Right cardiac atrium (tissue), 5 donors: Measurements from ENCODE around the gene APP. TPM values are rescaled to one million over a fixed set of nuclear protein-coding genes. Genes with fewer than 3 reads are reported as not detected.

Experiments used
- ATAC-seq, 2 donors: fragments of 200-7000 bp; cut with Tn5 transposase; one replicate each; pipeline versions ENCODE4 v1.8.0 to v1.9.1; 2020; ENCODE audit warnings: moderate library complexity in 2 of 2, mild to moderate bottlenecking in 1 of 2
- DNase-seq, 3 donors: peaks; one replicate each; pipeline ENCODE4 v3.0.0-alpha.2; 2020
- H3K27ac ChIP-seq: one replicate; pipeline ENCODE4 v1.5.1; 2013; ENCODE audit warnings: mild to moderate bottlenecking, low read length, control low read depth, moderate library complexity
- H3K27me3 ChIP-seq: one replicate; pipeline ENCODE4 v1.6.1; 2013; ENCODE audit not compliant: control insufficient read depth, insufficient read depth
- H3K4me1 ChIP-seq: one replicate; pipeline ENCODE4 v1.6.1; 2013; ENCODE audit warnings: low read length; ENCODE audit not compliant: control insufficient read depth, insufficient read depth
- H3K4me3 ChIP-seq: one replicate; pipeline ENCODE4 v1.5.1; 2013; ENCODE audit warnings: low read length, control low read depth
- H3K9me3 ChIP-seq: one replicate; pipeline ENCODE4 v1.6.1; 2013; ENCODE audit warnings: low read length; ENCODE audit not compliant: control insufficient read depth
- WGBS: extraction: QIAGEN DNeasy Blood & Tissue Kit; methylation state at CpG from one replicate; pipeline ENCODE4 v1.1.7; 2013; 5-methylcytosine and 5-hydroxymethylcytosine counted together
- intact Hi-C, 4 donors: fragments of 100-400 bp; cut with DNase I; formaldehyde crosslinking; loops; one replicate each; pipeline versions ENCODE4 v1.11.0 to v1.14.0; 2022 to 2023
- long read RNA-seq, 4 donors: library from polyadenylated mRNA; unstranded; transcript quantifications; one replicate each; pipeline ENCODE4 v2.0.0, GENCODE V29; 2020 to 2021
- polyA plus RNA-seq: library from polyadenylated mRNA; stranded (reverse); fragments of 200-250 nt; gene quantifications from one replicate; pipeline ENCODE4 v1.2.3, GENCODE V29; 2013
- total RNA-seq, 4 donors: library from RNA; stranded (reverse); fragmentation: NEBNext Ultra II Directional; extraction: Animal tissue kit (Norgen Biotek cat#: 25700); gene quantifications; one replicate each; pipeline ENCODE4 v1.2.1, GENCODE V29; 2021
- donor health status: healthy with polysubstance abuse.
- donor health status: DM: no; HTN: yes; CAD: no.
- donor health status: DM: no; HTN: no; CAD: no.
- donor health status: DM: no; HTN: yes; CAD: no; lungs with severe emphysema.
- donor health status: DM: yes; HTN: yes; CAD: no.

APP gene
- total RNA-seq (100 to 1,000 TPM; 433 to 535 (median 472) TPM), polyA plus RNA-seq (277 TPM)
- long read RNA-seq, donor 1, transcript APP-201 (18 exons, 3,467 nt): major isoform, 29 of 73 reads
- long read RNA-seq, donor 1, transcript APP-204 (17 exons, 3,543 nt): minor isoform, 10 of 73 reads
- long read RNA-seq, donor 1, partial matches to known transcripts: 22 of 73 reads
- long read RNA-seq, donor 1, other reads (novel, unspliced or antisense): 9 of 73 reads
- long read RNA-seq, donor 2, transcript APP-201 (18 exons, 3,467 nt): major isoform, 5 of 37 reads
- long read RNA-seq, donor 2, partial matches to known transcripts: 7 of 37 reads
- long read RNA-seq, donor 2, other reads (novel, unspliced or antisense): 22 of 37 reads
- long read RNA-seq, donor 3, transcript APP-204 (17 exons, 3,543 nt): minor isoform, 26 of 141 reads
- long read RNA-seq, donor 3, transcript APP-201 (18 exons, 3,467 nt): major isoform, 67 of 141 reads
- long read RNA-seq, donor 3, partial matches to known transcripts: 27 of 141 reads
- long read RNA-seq, donor 3, other reads (novel, unspliced or antisense): 13 of 141 reads
- long read RNA-seq, donor 4, partial matches to known transcripts: 8 of 24 reads
- long read RNA-seq, donor 4, other reads (novel, unspliced or antisense): 9 of 24 reads

DNA sequence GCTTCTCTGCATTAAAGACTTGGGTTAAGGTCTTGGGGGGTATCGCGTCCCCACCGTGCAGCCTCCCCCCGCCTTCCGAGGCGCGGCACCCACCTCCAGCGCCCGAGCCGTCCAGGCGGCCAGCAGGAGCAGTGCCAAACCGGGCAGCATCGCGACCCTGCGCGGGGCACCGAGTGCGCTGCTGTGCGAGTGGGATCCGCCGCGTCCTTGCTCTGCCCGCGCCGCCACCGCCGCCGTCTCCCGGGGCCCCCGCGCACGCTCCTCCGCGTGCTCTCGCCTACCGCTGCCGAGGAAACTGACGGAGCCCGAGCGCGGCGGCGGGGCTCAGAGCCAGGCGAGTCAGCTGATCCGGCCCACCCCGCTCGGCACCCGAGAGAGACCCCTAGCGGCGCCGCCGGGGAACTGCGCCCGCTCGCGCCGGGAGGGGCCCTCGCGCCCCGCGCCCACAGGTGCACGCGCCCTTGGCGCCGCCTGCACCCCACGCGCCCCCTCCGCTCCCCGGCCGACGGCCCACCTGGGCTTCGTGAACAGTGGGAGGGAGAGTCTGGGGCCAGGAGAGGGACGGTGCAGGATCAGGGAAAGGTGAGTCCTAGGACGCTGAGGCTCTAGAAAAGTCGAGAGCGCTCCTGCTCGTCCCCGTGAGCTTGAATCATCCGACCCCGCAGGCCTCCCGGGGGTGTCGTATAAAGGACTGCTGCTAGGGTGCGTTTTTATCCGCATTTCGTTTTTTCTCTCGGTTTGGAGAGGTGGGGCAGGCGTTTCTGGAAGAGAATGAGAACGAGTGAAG, at the start of gene APP:
Gene APP, minus strand, starts transcription at position 300 of the 787 bp plus-strand sequence. Its CDS starts 150 bp downstream, at position 150.
- intact Hi-C loops: loop anchor here in 2 of 4 donors (2.0 to 5.0 kb wide), 3 partner anchors 274 to 288 kb away; no protein-coding TSS in a partner anchor
- peak within 1 kb of the TSS; percentile 62 for H3K4me3 ChIP-seq
- peak within 1 kb of the TSS; percentile 33 for H3K27ac ChIP-seq
- ATAC-seq (peak; percentile 90 to 91), DNase-seq (peak; percentile 87 to 96 (median 95))
- H3K9me3 ChIP-seq: no peaks in the 10 kb centered on the region
- WGBS: under 1% methylated on average over 88 of the region's 88 CpGs
- peaks cover 2% of the 10 kb centered on the region for H3K4me1 ChIP-seq
- no peaks in the 10 kb centered on the region for H3K27me3 ChIP-seq

GRCh38 chr21:26212220-26212619, 41.6 kb upstream of the APP start:
- DNase-seq: no peak
- intact Hi-C loops: no loop called here
- ATAC-seq: no peak

GRCh38 chr21:26210614-26211013, 40.0 kb upstream of the APP start:
- WGBS: 86% methylated on average over 3 of the region's 3 CpGs
- Histone ChIP-seq H3K4me1 (no peaks in the 10 kb centered on the region), H3K4me3 (no peak overlapping the region), H3K9me3 (no peaks in the 10 kb centered on the region), H3K27me3 (no peaks in the 10 kb centered on the region), H3K27ac (no peak overlapping the region)
- DNase-seq (no peak), ATAC-seq (no peak)
- intact Hi-C loops: no loop called here

More at GRCh38 chr21:26212220-26212619, 41.6 kb upstream of the APP start:
- Histone ChIP-seq H3K27me3 (no peaks in the 10 kb centered on the region), H3K4me1 (no peaks in the 10 kb centered on the region), H3K27ac (no peak overlapping the region), H3K9me3 (no peaks in the 10 kb centered on the region), H3K4me3 (no peak overlapping the region)
- 82% methylated on average over 9 of the region's 9 CpGs for WGBS

DNA sequence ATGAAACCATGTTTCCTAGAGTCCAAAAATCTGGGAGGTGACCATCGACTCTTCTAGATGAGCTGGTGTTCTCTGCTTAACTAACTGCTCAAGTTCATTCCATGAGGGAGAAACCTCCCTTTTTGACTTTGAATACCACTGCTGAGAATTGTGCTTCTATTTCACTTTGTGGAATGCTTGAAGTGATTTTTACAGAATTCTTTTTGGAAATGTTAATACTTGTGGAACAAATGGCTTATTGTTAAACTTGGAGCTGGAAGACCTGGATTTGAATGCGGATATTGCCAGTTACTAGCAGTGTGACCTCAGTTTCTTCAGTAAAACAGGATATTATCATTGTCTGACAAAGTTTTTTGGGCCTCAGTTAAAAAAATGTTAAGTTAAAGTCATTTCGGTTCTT, 36.5 kb upstream of the APP start:
- intact Hi-C loops: no loop called here
- DNase-seq (no peak), ATAC-seq (no peak)
- no peak overlapping the region for H3K4me3 ChIP-seq
- H3K9me3 ChIP-seq: no peaks in the 10 kb centered on the region
- no peaks in the 10 kb centered on the region for H3K27me3 ChIP-seq
- 63% methylated on average over 3 of the region's 3 CpGs for WGBS
- H3K27ac ChIP-seq: no peak overlapping the region
- H3K4me1 ChIP-seq: no peaks in the 10 kb centered on the region

DNA sequence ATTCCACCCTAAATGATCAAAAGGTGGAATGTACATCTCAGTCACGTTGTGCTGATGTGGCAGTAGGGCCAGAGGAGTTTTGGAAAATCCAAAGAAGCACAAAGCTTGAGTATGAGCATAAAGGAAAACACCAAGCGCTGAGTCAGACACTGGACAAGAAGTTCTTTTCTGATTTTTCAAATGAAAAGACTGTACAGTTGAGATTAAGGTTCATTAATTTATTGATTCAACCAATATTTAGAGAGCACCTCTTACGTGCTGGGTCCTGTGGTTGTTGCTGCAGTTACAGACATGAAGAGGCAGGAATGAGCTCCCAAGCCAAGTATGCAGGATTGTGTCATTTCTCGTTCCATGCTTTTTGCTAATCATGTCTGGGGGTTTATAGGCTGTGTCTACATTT, 28.9 kb upstream of the APP start:
- DNase-seq (no peak), ATAC-seq (no peak)
- Histone ChIP-seq H3K27ac (no peak overlapping the region), H3K9me3 (no peaks in the 10 kb centered on the region), H3K4me3 (no peak overlapping the region), H3K4me1 (no peaks in the 10 kb centered on the region), H3K27me3 (no peaks in the 10 kb centered on the region)
- intact Hi-C loops: no loop called here
- 77% methylated on average over 4 of the region's 4 CpGs for WGBS

GRCh38 chr21:26195708-26196107, 25.1 kb upstream of the APP start:
- Histone ChIP-seq H3K9me3 (no peaks in the 10 kb centered on the region), H3K4me3 (no peak overlapping the region), H3K4me1 (no peaks in the 10 kb centered on the region), H3K27me3 (no peaks in the 10 kb centered on the region), H3K27ac (no peak overlapping the region)
- DNase-seq: no peak
- intact Hi-C loops: no loop called here
- ATAC-seq: no peak
- 89% methylated on average over 4 of the region's 4 CpGs for WGBS

DNA sequence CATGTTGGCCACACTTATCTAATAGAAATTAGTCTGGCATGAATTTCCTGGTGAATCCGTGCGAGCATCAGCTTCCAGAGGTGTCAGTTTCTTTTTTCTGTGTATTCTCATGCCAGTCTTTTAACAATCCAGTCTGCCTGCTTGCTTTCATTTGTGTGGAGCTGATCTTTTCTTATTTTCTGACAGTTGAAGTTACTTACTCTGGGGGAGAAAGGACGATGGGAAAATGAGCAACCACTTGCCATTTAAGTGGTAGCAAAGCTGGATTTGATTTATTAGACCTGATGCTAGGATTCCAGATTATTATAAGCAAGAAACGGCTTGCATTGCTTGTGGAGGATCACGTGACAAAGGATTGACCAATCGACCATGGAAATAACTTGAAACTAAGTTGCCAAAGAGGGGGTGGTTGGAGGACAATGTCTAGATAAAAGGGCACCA, 24.3 kb upstream of the APP start:
- ATAC-seq (no peak), DNase-seq (no peak)
- H3K4me3 ChIP-seq: no peak overlapping the region
- no peaks in the 10 kb centered on the region for H3K9me3 ChIP-seq
- H3K4me1 ChIP-seq: no peaks in the 10 kb centered on the region
- intact Hi-C loops: no loop called here
- no peaks in the 10 kb centered on the region for H3K27me3 ChIP-seq
- WGBS: 57% methylated on average over 6 of the region's 6 CpGs
- H3K27ac ChIP-seq: no peak overlapping the region

- H3K4me3 ChIP-seq: no peak overlapping the region
- H3K27me3 ChIP-seq: no peaks in the 10 kb centered on the region
- 92% methylated on average over 3 of the region's 3 CpGs for WGBS
- H3K4me1 ChIP-seq: no peaks in the 10 kb centered on the region
- no peak for ATAC-seq
- no peaks in the 10 kb centered on the region for H3K9me3 ChIP-seq
- DNase-seq: no peak
- intact Hi-C loops: no loop called here
- no peak overlapping the region for H3K27ac ChIP-seq
Observed at GRCh38 chr21:26194326-26194725, 23.8 kb upstream of the APP start.

- Histone ChIP-seq H3K27me3 (no peaks in the 10 kb centered on the region), H3K9me3 (no peaks in the 10 kb centered on the region), H3K4me3 (no peak overlapping the region), H3K27ac (no peak overlapping the region), H3K4me1 (no peaks in the 10 kb centered on the region)
- ATAC-seq: no peak
- 92% methylated on average over 5 of the region's 5 CpGs for WGBS
- no peak for DNase-seq
- intact Hi-C loops: no loop called here
Observed at GRCh38 chr21:26191609-26192008, 21.0 kb upstream of the APP start.

- whole genome bisulfite sequencing: 62% methylated on average over 5 of the region's 5 CpGs
- intact Hi-C loops: no loop called here
- no peaks in the 10 kb centered on the region for H3K9me3 ChIP-seq
- no peak overlapping the region for H3K27ac ChIP-seq
- ATAC-seq: no peak
- no peaks in the 10 kb centered on the region for H3K27me3 ChIP-seq
- no peak overlapping the region for H3K4me3 ChIP-seq
- DNase-seq: no peak
- no peaks in the 10 kb centered on the region for H3K4me1 ChIP-seq
Observed at GRCh38 chr21:26188422-26188821, 17.9 kb upstream of the APP start.

GRCh38 chr21:26185446-26185845, 14.9 kb upstream of the APP start:
- Histone ChIP-seq H3K27ac (no peak overlapping the region), H3K4me3 (no peak overlapping the region), H3K4me1 (no peaks in the 10 kb centered on the region), H3K27me3 (no peaks in the 10 kb centered on the region), H3K9me3 (no peaks in the 10 kb centered on the region)
- intact Hi-C loops: no loop called here
- 89% methylated on average over 2 of the region's 2 CpGs for WGBS
- ATAC-seq (no peak), DNase-seq (no peak)
